Activated CD4-positive, alpha-beta T cell treated with anti-CD3 and anti-CD28 coated beads for 4 hours (primary cell): ENCODE data around the gene REV3L.
A peak's percentile ranks its signal among the peaks of the same experiment; 100 is the strongest.
"Not testable (repeated sequence)": the region's sequence is repeated elsewhere in the genome, so short reads cannot be mapped to it uniquely, and the experiment has no call there.

Experiments
- DNase-seq, 2 donors: peaks; one replicate each; pipeline ENCODE4 v3.0.0-alpha.2; 2020

The REV3L gene

DNA sequence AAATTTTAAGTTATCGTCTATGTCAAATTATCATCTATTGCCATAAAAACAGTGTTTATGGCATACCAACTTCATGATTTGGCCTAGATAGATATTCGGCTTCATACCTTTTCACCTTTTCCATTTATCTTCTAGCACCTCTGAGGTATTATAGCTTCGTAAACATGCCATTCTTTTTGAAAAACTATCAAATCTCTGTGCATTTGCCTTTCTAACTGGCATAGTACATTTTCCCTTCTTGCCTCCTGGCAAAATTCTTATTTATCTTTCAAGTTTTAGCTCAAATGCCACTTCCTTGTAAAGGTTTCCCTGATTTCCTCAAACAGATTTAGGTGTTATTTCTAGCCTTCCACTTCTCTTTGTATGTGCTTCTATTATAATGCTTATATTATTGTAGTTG lies 7.0 kb upstream of the REV3L start:
- DNase-seq, result no peak

GRCh38 chr6:111487661-111488060 lies 4.6 kb upstream of the REV3L start:
- DNase-seq, result peak in 1 of 2 donors; percentile 6

DNA sequence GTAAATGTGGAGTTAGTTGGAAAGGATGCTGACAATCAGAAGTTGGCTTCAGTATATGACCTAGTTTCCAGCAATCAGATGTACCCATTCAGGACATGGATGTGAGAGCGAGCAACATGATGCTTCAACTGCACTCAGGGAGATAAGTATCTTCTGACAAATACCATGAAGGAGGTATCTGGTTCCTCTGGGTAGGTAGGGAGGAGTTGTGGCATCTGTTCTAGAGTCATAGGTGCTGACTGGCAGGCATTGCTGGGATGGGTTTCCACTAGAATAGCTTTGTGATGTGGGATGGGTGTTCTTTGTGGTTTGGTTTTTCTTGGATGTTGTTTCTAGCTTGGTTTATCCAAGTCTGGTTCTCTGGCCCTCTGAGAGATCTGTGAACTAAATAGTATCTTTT lies 3.9 kb upstream of the REV3L start:
- DNase-seq, result no peak

DNA sequence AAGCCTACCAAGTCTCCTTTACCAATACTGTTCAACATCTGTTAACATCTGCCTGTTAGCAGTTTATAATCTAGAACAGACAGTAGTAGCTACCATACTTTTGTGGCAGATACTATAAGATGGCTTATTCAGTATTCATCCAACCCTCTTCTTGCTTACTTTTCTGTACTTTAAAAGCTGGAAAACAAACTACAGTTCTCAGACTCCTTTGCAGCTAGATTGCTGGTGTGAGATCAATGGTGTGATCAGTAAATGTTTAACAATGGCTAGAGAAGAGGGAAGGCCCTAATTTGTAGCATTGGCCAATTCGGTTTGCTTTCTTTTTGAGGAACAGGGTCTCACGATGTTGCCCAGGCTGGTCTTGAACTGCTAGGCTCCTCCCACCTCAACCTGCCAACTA lies 3.5 kb upstream of the REV3L start:
- DNase-seq, result no peak

GRCh38 chr6:111485342-111485741 lies 2.3 kb upstream of the REV3L start:
- DNase-seq, result no peak

- DNase-seq, result no peak
These were observed 1.6 kb upstream of the REV3L start for GRCh38 chr6:111484633-111484930.

- DNase-seq, result peak; percentile 74 to 77
These were observed 966 bp upstream of the REV3L start for GRCh38 chr6:111483736-111484632.

GRCh38 chr6:111482188-111482958 lies 645 bp downstream of the REV3L start:
- DNase-seq, result peak; percentile 39 to 52

DNA sequence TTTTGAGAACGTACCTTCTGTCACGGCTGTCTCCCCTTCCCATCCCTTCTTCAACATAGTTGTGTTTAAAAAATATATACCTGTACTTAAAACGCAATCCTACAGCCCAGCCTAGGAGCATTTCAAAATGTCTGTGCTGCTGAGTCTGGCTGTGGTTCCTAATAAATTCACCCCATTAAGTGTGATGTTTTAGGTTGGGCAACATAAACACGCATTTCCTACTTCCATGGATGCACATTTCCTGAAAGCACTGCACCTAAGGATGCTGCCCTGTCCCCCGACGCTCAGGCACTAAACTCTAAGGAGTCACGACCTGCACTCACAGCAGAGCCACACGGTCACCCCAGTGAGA lies 1.2 kb downstream of the REV3L start:
- no peak for DNase-seq

GRCh38 chr6:111480988-111481822 lies 1.8 kb downstream of the REV3L start:
- DNase-seq, result no peak

- no peak for DNase-seq
These were observed 4.3 kb downstream of the REV3L start for GRCh38 chr6:111478749-111479148.

DNA sequence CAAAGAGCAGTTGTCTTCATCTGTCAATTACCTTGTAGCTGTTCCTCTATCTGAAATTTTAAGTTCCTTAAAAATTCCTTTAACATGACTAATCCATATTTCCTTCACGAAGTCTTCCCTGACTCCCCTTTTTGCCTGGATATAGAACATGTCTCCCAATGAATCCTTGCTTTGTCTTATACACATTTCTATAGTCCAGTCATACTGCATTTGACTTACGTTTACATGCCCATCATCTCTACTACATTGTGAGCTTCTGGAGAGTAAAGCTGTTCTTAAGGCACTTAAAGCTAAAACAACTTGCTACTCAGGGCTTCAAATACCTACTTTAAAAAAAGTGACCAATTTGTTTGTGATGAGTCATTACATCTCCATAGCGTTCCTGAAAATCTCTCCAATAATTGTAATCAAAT lies 4.9 kb downstream of the REV3L start:
- DNase-seq, result no peak

GRCh38 chr6:111477481-111477938 lies 5.5 kb downstream of the REV3L start:
- no peak for DNase-seq

DNA sequence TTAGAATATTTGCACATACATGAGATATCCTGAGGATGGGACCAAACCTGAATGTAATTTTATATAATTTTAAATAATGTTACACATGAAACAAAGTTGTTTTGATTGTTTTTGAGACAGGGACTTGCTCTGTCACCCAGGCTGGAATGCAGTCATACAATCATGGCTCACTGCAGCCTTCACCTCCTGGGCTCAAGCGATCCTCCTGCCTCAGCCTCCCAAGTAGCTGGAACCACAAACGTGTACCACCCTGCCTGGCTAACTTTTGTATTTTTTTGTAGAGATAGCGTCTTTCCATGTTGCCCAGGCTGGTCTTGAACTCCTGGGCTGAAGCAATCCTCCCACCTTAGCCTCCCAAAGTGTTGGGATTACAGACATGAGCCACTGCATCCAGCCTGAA lies 7.0 kb downstream of the REV3L start:
- not testable (repeated sequence) for DNase-seq

- no peak for DNase-seq
These were observed 8.2 kb downstream of the REV3L start for GRCh38 chr6:111474771-111475170.

- DNase-seq, result no peak
These were observed 8.9 kb downstream of the REV3L start for GRCh38 chr6:111474106-111474505.

GRCh38 chr6:111472933-111473435 lies 10.0 kb downstream of the REV3L start:
- DNase-seq, result no peak

DNA sequence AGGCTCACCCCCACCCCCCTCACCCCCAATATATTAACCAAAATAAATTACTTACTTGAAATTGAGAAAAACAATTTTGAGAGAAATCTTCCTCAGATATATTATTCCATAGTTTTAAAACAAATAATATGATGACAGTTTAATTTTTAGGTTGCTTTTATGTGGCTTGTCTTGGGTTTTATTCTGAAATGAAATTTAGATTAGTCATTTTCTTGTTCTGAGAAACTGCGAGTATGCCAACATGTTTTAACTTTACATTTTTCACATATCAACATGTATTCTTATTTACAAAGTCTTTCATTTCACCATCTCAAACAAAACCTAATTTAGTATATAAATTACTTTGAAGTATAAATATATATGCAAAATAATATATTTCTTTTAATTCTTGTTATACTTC lies 11.1 kb downstream of the REV3L start:
- DNase-seq, result no peak

- no peak for DNase-seq
These were observed 11.5 kb downstream of the REV3L start for GRCh38 chr6:111471533-111471932.

DNA sequence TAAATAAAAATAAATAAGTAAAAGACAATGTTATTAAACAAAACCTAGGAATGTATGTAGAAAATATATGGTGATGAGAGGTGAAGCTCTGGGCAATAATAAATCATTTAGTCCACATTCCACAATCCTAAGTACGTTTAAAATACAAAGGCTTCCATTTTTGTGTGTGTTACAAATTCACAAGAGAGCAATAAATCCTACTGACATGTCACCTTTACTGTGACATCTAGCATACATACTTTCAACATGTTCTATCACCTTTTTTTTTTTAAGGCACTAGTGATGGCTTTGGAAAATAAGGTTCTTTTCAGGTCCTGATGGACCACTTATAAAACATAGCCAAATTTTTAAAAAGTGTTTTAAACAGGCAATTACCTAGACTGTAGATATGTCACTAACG lies 12.0 kb downstream of the REV3L start:
- no peak for DNase-seq

- DNase-seq, result no peak
These were observed 13.5 kb downstream of the REV3L start for GRCh38 chr6:111469543-111469942.

DNA sequence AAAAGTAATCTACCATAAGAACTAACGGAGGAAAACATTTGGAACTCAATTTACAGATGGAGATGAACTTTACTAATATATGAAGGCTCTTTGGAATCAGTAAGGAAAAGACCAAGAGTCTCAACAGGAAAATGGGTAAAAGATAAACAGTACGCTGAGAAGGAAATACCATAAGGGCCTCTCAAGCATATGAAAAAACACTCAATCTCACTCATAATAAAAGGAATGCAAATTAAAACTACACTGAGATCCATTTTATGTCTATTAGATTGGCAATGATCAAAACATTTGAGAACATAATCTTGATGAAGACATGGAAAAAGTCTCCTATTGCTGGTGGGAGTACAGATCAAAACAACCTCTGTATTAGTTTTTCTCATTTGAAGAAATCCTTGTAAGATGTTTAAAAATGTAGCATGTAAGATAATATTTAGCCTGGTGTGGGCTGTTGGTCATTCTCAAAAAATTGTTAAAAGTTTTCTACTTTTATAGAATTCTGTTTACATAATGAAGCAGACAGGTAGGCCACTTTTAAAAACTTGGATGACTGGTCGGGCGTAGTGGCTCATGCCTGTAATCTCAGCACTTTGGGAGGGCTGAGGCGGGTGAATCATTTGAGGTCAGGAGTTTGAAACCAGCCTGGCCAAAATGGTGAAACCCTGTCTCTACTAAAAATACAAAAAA lies 14.5 kb downstream of the REV3L start:
- DNase-seq, result no peak

- no peak for DNase-seq
These were observed 18.8 kb downstream of the REV3L start for GRCh38 chr6:111464184-111464583.
